Choroid plexus epithelial cell (primary cell): ENCODE results near the gene RASAL2.
A peak's percentile ranks its signal among the peaks of the same experiment; 100 is the strongest.
"Not testable (repeated sequence)": the region's sequence is repeated elsewhere in the genome, so short reads cannot be mapped to it uniquely, and the experiment has no call there.

Experiments used
- DNase-seq: peaks from one replicate; pipeline ENCODE4 v3.0.0-alpha.2; 2010; ENCODE audit warnings: low read depth
- H3K4me3 ChIP-seq: 2 replicates; pipeline ENCODE4 v1.5.1; 2011; ENCODE audit warnings: low read depth, mild to moderate bottlenecking, control low read depth, low read length, moderate library complexity
- TF ChIP-seq, protein P1 (sequence below): conservative IDR thresholded peaks from 2 replicates; pipeline ENCODE4 v1.5.1; 2011; ENCODE audit warnings: low read depth, mild to moderate bottlenecking, control low read depth, inconsistent platforms, low read length, moderate library complexity

RASAL2 gene

GRCh38 chr1:178498896-178499675 lies 405.2 kb downstream of the RASAL2 start:
- TF ChIP-seq, protein P1, sequence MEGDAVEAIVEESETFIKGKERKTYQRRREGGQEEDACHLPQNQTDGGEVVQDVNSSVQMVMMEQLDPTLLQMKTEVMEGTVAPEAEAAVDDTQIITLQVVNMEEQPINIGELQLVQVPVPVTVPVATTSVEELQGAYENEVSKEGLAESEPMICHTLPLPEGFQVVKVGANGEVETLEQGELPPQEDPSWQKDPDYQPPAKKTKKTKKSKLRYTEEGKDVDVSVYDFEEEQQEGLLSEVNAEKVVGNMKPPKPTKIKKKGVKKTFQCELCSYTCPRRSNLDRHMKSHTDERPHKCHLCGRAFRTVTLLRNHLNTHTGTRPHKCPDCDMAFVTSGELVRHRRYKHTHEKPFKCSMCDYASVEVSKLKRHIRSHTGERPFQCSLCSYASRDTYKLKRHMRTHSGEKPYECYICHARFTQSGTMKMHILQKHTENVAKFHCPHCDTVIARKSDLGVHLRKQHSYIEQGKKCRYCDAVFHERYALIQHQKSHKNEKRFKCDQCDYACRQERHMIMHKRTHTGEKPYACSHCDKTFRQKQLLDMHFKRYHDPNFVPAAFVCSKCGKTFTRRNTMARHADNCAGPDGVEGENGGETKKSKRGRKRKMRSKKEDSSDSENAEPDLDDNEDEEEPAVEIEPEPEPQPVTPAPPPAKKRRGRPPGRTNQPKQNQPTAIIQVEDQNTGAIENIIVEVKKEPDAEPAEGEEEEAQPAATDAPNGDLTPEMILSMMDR = no peak
- no peak for DNase-seq
- no peak overlapping the region for H3K4me3 ChIP-seq

DNA sequence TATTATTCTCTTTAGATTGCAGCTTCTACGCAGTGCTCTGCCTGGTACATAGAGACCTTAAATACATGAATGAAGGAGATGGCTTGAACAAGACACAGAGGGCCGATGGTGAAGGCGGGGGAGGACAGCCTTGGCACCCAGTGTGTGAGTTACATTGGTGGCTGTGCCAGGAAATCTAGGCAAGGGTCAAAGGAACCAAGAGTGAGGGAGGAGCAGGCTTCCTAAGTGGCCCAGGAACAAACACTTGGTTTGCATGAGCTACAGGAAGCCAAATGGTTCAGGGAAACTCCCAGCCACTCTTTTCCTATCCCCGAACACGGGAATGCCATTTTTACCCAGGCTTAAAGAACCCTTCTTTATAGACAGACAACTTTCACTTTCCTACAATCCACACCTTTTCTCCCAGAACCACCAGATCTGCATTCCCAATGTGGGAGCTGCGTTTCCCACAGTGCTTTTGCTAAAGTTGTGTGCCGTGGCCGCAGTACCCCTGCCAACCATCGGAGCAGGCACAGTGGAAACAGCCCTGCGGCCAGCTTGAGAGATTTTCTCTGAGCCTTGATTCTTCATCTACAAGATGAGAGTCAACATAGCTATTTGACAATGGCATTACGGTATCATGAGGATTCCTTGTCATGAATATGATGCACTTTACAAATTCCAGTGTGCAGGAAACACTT lies 406.3 kb downstream of the RASAL2 start:
- no peak for DNase-seq
- H3K4me3 ChIP-seq = no peak overlapping the region
- TF ChIP-seq, protein P1 = peak; percentile 39

- H3K4me3 ChIP-seq = no peak overlapping the region
- TF ChIP-seq, protein P1 = no peak
Measured at GRCh38 chr1:178500936-178501554, 407.1 kb downstream of the RASAL2 start.

DNA sequence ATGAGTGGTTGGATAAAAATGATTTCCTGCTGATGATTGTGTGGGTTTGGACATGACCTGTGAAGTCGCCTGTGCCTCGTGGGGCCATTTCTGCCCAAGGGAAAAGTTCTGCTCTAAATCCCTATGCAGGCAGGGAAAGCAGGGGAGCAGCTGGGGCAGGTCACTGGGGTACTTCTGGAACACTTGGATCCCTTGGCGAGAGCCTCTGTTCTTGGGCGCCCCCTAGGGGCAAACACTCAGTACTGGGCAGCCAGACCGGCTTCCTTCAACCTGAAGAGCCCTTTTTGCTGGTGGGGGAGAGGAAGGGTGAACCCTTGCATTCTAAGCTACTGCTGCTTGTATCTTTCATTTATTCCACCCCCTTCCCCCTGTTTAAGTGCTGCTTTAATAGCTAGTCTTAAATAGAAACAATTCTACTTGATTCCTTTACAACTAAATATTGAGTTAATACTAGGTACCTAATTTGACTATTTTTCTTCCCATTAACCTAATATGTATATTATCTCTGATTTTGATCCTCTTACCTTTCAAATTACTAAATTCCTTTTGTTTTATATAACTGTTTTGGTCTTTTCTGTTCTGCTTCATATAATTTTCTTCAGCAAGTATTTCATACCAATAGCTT lies 407.9 kb downstream of the RASAL2 start:
- TF ChIP-seq, protein P1 = peak; percentile 98
- H3K4me3 ChIP-seq = no peak overlapping the region
- peak; percentile 76 for DNase-seq

More at GRCh38 chr1:178500936-178501554, 407.1 kb downstream of the RASAL2 start:
- no peak for DNase-seq

DNA sequence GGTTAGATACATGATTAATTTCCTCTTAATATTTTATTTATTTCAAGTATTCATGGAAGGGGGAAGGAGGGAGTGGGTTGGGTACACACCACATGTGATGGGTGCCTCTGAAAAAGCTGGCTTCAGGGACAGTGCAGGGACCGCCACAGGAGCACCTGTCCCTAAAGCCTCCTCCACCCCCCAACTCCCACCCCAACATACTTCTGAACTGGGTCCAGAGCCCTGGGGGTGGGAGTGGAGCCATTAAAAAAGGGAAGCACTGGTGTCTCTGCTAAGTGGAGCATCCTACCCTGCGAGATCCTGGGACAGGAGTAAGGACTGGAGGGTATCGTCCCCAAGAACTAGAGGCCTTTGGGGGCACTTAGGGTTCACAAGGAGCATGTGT lies 408.4 kb downstream of the RASAL2 start:
- DNase-seq = no peak
- H3K4me3 ChIP-seq = no peak overlapping the region
- TF ChIP-seq, protein P1 = no peak

- no peak overlapping the region for H3K4me3 ChIP-seq
- TF ChIP-seq, protein P1 = no peak
- DNase-seq = no peak
Measured at GRCh38 chr1:178502856-178503255, 409.0 kb downstream of the RASAL2 start.

DNA sequence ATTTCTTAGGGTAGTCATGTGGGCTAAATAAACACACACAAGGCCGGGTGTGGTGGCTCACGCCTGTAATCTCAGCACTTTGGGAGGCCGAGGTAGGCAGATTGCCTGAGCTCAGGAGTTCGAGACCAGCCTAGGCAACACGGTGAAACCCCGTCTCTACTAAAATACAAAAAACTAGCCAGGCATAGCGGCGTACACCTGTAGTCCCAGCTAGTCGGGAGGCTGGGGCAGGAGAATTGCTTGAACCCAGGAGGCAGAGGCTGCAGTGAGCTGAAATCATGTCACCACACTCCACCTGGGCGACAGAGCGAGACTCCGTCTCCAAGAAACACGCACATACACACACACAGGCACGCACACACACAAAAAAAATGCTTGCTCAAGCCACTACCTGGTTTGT lies 409.4 kb downstream of the RASAL2 start:
- not testable (repeated sequence) for H3K4me3 ChIP-seq, DNase-seq
